Psoas muscle (tissue), 8 donors: Measurements from ENCODE around the gene MXI1. TPM values are rescaled to one million over a fixed set of nuclear protein-coding genes. Genes with fewer than 3 reads are reported as not detected.

Experiments used
- ATAC-seq, 4 donors: fragments of 200-7000 bp; cut with Tn5 transposase; one replicate each; pipeline ENCODE4 v1.9.1; 2020; ENCODE audit warnings: moderate library complexity in 3 of 4, mild to moderate bottlenecking in 2 of 4
- DNase-seq, 2 donors: peaks; one replicate each; pipeline ENCODE4 v3.0.0-alpha.2; 2020
- H3K27ac ChIP-seq: fragments of 200-600 bp; one replicate; pipeline ENCODE4 v1.8.0; 2022
- H3K27me3 ChIP-seq, 3 donors: fragments of 200-600 bp in 1 of 3; one replicate each; pipeline versions ENCODE4 v1.6.1 to v1.8.0; 2013 to 2022; ENCODE audit warnings: low read length in 2 of 3, mild to moderate bottlenecking in 2 of 3, moderate library complexity in 1 of 3; ENCODE audit not compliant: insufficient read depth in 3 of 3
- H3K36me3 ChIP-seq, 2 donors: fragments of 200-600 bp in 1 of 2; one replicate each; pipeline versions ENCODE4 v1.6.1 to v1.8.0; 2013 to 2022; ENCODE audit warnings: low read depth in 1 of 2, mild to moderate bottlenecking in 1 of 2, moderate library complexity in 1 of 2; ENCODE audit not compliant: insufficient read depth in 1 of 2
- H3K4me1 ChIP-seq: fragments of 200-600 bp; one replicate; pipeline ENCODE4 v1.8.0; 2022
- H3K4me3 ChIP-seq: fragments of 200-600 bp; one replicate; pipeline ENCODE4 v1.8.0; 2022; ENCODE audit warnings: mild to moderate bottlenecking
- H3K9me3 ChIP-seq: fragments of 200-600 bp; one replicate; pipeline ENCODE4 v1.8.0; 2022
- WGBS, 3 donors: extraction: QIAGEN DNeasy Blood & Tissue Kit; methylation state at CpG; one replicate each; pipeline versions ENCODE4 v1.1.6 to v1.1.7; 2013; 5-methylcytosine and 5-hydroxymethylcytosine counted together
- intact Hi-C, 2 donors: fragments of 100-400 bp; cut with DNase I; formaldehyde crosslinking; loops; one replicate each; pipeline versions ENCODE4 v1.11.0 to v1.14.2; 2022
- polyA plus RNA-seq, 3 donors: library from polyadenylated mRNA; stranded (reverse); fragments of 200-250 nt; gene quantifications; one replicate each; pipeline ENCODE4 v1.2.3, GENCODE V29; 2013
- total RNA-seq, 4 donors: library from RNA; stranded (reverse); fragmentation: NEBNext Ultra II Directional in 2 of 4; extraction: Animal tissue kit (Norgen Biotek cat#: 25700) in 2 of 4; gene quantifications; one replicate each; pipeline versions ENCODE4 v1.2.1 to v1.2.4, GENCODE V29; 2021 to 2023
- TF ChIP-seq, protein P1 (sequence below): fragments of 200-600 bp; IDR thresholded peaks from one replicate; pipeline ENCODE4 v1.8.0; 2022; ENCODE audit warnings: antibody characterized with exemption
- donor health status: healthy with polysubstance abuse.
- donor health status: DM: no; HTN: no; CAD: no; lungs with moderate emphysema.
- donor health status: Bipolar disorder and iron deficiency.
- donor health status: healthy.
- donor health status: DM: yes; HTN: yes; CAD: no.
- donor health status: DM: no; HTN: no; CAD: no.
- donor health status: DM: no; HTN: no; CAD: no.
- donor health status: DM: yes; HTN: yes; CAD: no.

The MXI1 gene
- total and polyA plus RNA-seq, 7 donors, result 5.5 to 50.3 (median 33.3) TPM

DNA sequence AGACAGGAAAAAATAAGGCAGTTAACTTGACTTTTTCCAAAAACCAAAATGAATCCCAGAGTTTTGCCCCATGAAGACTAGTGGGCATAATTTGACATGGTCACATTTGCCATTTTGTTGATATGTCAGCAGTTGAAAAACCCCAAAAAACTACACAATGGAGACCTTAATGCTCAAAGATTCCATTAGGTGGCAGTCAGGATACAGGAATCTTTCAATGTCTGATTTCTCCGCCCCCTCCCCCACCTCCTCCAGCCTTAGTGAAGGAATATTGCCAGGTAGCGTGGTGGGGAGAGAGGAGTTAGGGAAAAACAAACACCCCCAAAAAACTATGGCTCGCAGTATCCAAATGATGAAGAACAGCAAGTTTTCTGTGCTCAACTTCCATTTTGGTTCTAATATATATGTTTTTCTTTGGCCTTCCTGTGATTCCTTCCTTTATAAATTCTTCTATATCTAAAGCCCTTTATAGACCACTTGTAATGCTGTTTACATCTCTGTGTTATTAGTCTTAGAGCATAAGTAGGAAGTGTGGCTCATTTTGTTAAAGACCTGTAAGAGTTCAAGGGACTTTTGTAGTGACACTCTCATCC lies 104.0 kb downstream of the MXI1 start:
- 0 to 9% (median 5%) methylated on average over 3 of the region's 3 CpGs for WGBS, 3 donors
- Histone ChIP-seq H3K4me1 (peaks cover under 1% of the 10 kb centered on the region), H3K27me3 (no peaks in the 10 kb centered on the region), H3K4me3 (no peak overlapping the region), H3K36me3 (no peaks in the 10 kb centered on the region), H3K27ac (no peak overlapping the region), H3K9me3 (no peaks in the 10 kb centered on the region)
- TF ChIP-seq, protein P1, sequence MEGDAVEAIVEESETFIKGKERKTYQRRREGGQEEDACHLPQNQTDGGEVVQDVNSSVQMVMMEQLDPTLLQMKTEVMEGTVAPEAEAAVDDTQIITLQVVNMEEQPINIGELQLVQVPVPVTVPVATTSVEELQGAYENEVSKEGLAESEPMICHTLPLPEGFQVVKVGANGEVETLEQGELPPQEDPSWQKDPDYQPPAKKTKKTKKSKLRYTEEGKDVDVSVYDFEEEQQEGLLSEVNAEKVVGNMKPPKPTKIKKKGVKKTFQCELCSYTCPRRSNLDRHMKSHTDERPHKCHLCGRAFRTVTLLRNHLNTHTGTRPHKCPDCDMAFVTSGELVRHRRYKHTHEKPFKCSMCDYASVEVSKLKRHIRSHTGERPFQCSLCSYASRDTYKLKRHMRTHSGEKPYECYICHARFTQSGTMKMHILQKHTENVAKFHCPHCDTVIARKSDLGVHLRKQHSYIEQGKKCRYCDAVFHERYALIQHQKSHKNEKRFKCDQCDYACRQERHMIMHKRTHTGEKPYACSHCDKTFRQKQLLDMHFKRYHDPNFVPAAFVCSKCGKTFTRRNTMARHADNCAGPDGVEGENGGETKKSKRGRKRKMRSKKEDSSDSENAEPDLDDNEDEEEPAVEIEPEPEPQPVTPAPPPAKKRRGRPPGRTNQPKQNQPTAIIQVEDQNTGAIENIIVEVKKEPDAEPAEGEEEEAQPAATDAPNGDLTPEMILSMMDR, result peak; percentile 62
- intact Hi-C loops, result loop anchor here in 1 of 2 donors (2.0 to 5.0 kb wide), 2 partner anchors 186 to 235 kb away; partner anchors contain the start of gene DUSP5
- no peak for DNase-seq
- peak; percentile 51 to 84 (median 68) for ATAC-seq

DNA sequence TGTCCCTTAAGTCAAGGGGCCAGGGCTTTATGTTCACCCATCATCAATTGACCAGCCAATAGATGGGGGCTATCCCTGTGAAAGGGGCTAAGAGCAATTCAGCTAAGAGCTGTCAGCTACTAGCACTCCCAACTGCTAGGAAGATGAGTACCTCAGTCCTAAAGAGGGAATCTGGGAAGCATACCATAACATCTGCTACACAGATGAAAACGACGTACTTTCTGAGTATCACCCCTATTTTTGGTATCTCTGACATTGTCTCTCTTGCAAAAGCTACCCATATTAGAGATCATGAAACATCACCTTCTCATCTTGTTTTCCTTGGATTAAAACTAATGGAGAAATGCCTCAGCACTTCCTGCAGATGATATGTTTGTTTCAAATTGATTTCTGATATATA lies 104.8 kb downstream of the MXI1 start:
- no peak for DNase-seq
- intact Hi-C loops, result loop anchor here in 1 of 2 donors (5.0 kb wide), 1 partner anchor 185 kb away; the partner anchor contains the start of gene DUSP5
- WGBS, 3 donors, result 30 to 70% (median 64%) methylated on average over 2 of the region's 2 CpGs

DNA sequence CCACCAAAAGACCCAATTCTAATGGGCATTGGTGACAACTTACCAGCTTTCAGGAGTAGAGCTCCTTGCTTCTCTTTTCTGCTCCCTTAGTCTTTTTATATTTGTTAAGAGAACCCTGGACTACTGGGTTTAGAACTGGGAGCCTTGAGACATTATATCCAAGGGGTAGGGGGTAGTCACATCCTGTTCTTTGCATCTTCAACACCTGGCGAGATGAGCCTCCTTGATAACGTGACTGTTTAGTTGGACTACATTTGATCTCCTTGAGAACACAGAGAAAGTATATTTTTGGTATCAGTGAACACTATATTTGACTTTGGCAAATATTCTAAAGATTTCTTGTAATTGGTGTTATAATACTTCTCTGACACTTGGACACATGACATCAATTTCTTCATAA lies 106.3 kb downstream of the MXI1 start:
- 61 to 73% (median 68%) methylated on average over 2 of the region's 2 CpGs for WGBS, 3 donors
- no peak overlapping the region for H3K4me3 ChIP-seq
- ATAC-seq, result no peak
- H3K9me3 ChIP-seq, result no peaks in the 10 kb centered on the region
- intact Hi-C loops, result loop anchor here in 1 of 2 donors (5.0 kb wide), 1 partner anchor 184 kb away; the partner anchor contains the start of gene DUSP5
- no peaks in the 10 kb centered on the region for H3K4me1 ChIP-seq
- TF ChIP-seq, protein P1, result no peak
- H3K27me3 ChIP-seq, result no peaks in the 10 kb centered on the region
- no peak for DNase-seq
- H3K27ac ChIP-seq, result no peak overlapping the region
- no peaks in the 10 kb centered on the region for H3K36me3 ChIP-seq

More for the DNA sequence above, 104.8 kb downstream of the MXI1 start:
- Histone ChIP-seq H3K27me3 (no peaks in the 10 kb centered on the region), H3K9me3 (no peaks in the 10 kb centered on the region), H3K4me3 (no peak overlapping the region), H3K4me1 (no peaks in the 10 kb centered on the region), H3K36me3 (no peaks in the 10 kb centered on the region), H3K27ac (no peak overlapping the region)
- TF ChIP-seq, protein P1, result no peak
- no peak for ATAC-seq

DNA sequence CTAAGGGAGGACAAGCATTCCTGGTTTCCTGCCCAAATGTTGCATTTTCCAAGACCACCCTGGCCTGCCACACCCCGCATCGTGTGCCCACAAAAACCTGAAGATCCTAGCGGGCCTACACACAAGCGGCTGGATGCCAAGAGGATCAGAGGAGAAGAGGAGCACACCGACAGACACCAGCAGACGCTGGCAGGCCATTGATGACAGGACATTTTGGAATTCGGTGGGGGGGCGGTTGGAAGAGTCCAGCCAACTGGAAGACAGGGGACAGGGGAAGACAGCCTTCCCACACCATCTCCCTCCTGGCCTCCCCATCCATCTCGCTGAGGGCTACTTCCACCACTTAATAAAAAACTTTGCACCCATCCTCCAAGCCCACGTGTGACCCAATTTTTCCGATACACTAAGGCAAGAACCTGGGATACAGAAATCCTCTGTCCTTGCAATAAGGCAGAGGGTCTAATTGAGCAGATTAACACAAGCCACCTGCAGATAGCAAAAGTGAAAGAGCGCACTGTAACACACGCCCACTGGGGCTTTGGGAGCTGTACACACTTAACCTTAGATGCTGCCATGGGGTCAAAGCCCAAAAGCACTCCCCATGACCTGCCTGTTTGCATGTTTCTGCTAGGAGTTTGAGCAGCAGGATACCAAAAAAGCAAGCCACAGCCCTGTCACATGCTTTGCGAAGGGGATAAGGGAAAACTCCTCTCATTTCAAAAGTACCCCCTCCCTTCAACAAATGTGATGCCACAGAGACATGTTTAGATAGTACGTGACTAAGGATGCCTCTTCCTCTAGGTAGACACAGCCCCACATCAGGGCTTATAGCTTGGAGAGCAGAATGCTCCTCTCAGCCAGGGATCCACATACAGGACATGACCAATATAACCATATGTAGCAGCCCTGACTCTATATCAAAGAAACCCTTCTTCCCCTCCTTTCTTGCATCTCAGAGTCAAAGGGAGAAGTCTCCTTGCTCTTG lies 110.8 kb downstream of the MXI1 start:
- WGBS, 3 donors, result 83 to 87% (median 85%) methylated on average over 15 of the region's 15 CpGs
- H3K27me3 ChIP-seq, result peaks cover 0 to 3% (median 0%) of the 10 kb centered on the region in 3 donors
- no peak for DNase-seq
- H3K4me3 ChIP-seq, result no peak overlapping the region
- no peaks in the 10 kb centered on the region for H3K4me1 ChIP-seq
- no peak overlapping the region for H3K27ac ChIP-seq
- H3K9me3 ChIP-seq, result no peaks in the 10 kb centered on the region
- intact Hi-C loops, result no loop called here
- ATAC-seq, result no peak
- H3K36me3 ChIP-seq, result no peaks in the 10 kb centered on the region
- TF ChIP-seq, protein P1, result no peak
